HG02678 (cell line): Measurements from ENCODE around the gene CAPN8.
A peak's percentile ranks its signal among the peaks of the same experiment; 100 is the strongest.
"Not testable (repeated sequence)": the region's sequence is repeated elsewhere in the genome, so short reads cannot be mapped to it uniquely, and the experiment has no call there.

Experiments
- ATAC-seq: cut with Tn5 transposase; IDR thresholded peaks from one replicate; pipeline ENCODE4 v1.9.1; 2021; ENCODE audit warnings: mild to moderate bottlenecking, moderate library complexity; ENCODE audit not compliant: unreplicated experiment

Gene CAPN8

GRCh38 chr1:223534677-223535076, 130.8 kb downstream of the CAPN8 start:
- no peak for ATAC-seq

- ATAC-seq: no peak
These were observed 131.8 kb downstream of the CAPN8 start for GRCh38 chr1:223533708-223534107.

- ATAC-seq: peak; percentile 60
These were observed 133.7 kb downstream of the CAPN8 start for GRCh38 chr1:223531742-223532341.

- peak; percentile 72 for ATAC-seq
These were observed 139.5 kb downstream of the CAPN8 start for GRCh38 chr1:223525957-223526356.

GRCh38 chr1:223525546-223525945, 140.0 kb downstream of the CAPN8 start:
- ATAC-seq: no peak

GRCh38 chr1:223524930-223525451, 140.5 kb downstream of the CAPN8 start:
- ATAC-seq: no peak

- ATAC-seq: no peak
These were observed 144.4 kb downstream of the CAPN8 start for GRCh38 chr1:223521150-223521549.

GRCh38 chr1:223520200-223520599, 145.3 kb downstream of the CAPN8 start:
- ATAC-seq: no peak

GRCh38 chr1:223519116-223519515, 146.4 kb downstream of the CAPN8 start:
- no peak for ATAC-seq

GRCh38 chr1:223518553-223518952, 146.9 kb downstream of the CAPN8 start:
- not testable (repeated sequence) for ATAC-seq

- no peak for ATAC-seq
These were observed 149.6 kb downstream of the CAPN8 start for GRCh38 chr1:223515926-223516325.

GRCh38 chr1:223515421-223515820, 150.1 kb downstream of the CAPN8 start:
- no peak for ATAC-seq

GRCh38 chr1:223514644-223515043, 150.9 kb downstream of the CAPN8 start:
- ATAC-seq: no peak

- no peak for ATAC-seq
These were observed 152.2 kb downstream of the CAPN8 start for GRCh38 chr1:223513309-223513708.

GRCh38 chr1:223512057-223512456, 153.4 kb downstream of the CAPN8 start:
- ATAC-seq: no peak

GRCh38 chr1:223508796-223509195, 156.7 kb downstream of the CAPN8 start:
- no peak for ATAC-seq

GRCh38 chr1:223504741-223505140, 160.8 kb downstream of the CAPN8 start:
- no peak for ATAC-seq

- no peak for ATAC-seq
These were observed 162.2 kb downstream of the CAPN8 start for GRCh38 chr1:223503348-223503747.

- ATAC-seq: no peak
These were observed 164.7 kb downstream of the CAPN8 start for GRCh38 chr1:223500560-223501425.

- ATAC-seq: no peak
These were observed 168.6 kb downstream of the CAPN8 start for GRCh38 chr1:223496883-223497282.

GRCh38 chr1:223494926-223495645, 170.4 kb downstream of the CAPN8 start:
- ATAC-seq: no peak
